ENCODE measurements around the gene KCNIP1.
A peak's percentile ranks its signal among the peaks of the same experiment; 100 is the strongest.

The KCNIP1 gene

DNA sequence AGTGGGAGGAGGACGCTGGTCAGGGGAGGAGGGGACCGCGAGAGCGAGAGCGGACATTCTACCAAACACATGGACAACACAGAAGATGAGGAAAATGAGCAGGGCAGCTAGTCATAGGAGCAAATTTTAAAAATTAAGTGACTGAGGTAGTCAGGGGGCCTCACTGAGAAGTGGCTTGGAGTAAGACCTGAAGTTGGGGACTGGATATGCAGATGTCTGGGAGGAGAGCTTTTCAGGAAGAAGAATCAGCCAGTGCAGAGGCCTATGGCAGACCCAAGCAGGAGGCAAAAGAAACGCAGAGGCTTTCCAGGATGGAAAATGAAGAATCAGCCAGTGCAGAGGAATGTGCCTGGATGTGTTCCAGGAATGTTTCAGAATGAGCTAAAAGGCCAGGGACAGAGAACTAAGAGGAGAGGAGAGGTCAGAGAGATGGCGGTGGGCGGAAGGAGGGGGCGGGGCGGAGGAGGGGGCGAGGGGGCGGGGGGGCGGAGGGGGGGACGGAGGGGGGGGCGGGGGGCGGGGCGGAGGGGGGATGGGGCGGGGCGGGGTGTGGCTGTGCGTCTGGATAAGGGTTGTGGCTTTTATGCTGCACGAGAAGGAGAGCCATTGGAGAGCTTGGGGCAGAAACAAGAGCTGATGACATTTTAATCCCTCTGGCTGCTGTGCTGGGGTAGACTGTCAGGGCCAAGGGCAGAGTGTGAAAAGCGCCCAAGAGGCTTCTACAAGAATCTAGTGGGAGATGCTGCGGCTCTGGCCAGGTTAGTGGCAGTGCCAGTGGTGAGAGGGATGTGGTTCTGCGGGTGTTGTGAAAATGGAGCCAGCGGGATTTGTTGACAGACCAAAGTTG, 129.6 kb downstream of the KCNIP1 start:
- no peak overlapping the region for H2AK5ac ChIP-seq (ENCODE audit: low read length, severe bottlenecking)
- H3K27me3 ChIP-seq (ENCODE audit: control insufficient read depth in 1 of 2, insufficient read depth in 1 of 2, low read length in 2 of 2) = peaks cover 0 to 49% of the 10 kb centered on the region in 2 experiments
- H2BK120ac ChIP-seq (ENCODE audit: low read depth, low read length) = no peak overlapping the region
- peak overlapping the region in 1 of 2 experiments; percentile 21 for H3K4me3 ChIP-seq (ENCODE audit: insufficient read depth in 1 of 2, low read depth in 1 of 2, low read length in 2 of 2)
- peak overlapping the region; percentile 39 to 79 for H3K18ac ChIP-seq (ENCODE audit: low read depth in 1 of 2, low read length in 2 of 2)
- DNase-seq = peak; percentile 90
- H3K4ac ChIP-seq (ENCODE audit: low read depth in 1 of 2, low read length in 2 of 2) = peak overlapping the region in 1 of 2 experiments; percentile 37
- peak overlapping the region; percentile 46 for H3K9ac ChIP-seq (ENCODE audit: low read length)
- no peak overlapping the region for H3K14ac ChIP-seq (ENCODE audit: low read length in 2 of 2)
- H2BK5ac ChIP-seq (ENCODE audit: low read depth, low read length, poor library complexity, severe bottlenecking) = no peak overlapping the region
- no peak overlapping the region for H3K23ac ChIP-seq (ENCODE audit: low read length in 2 of 2)
- H3K4me1 ChIP-seq (ENCODE audit: control insufficient read depth, insufficient read depth, low read depth, low read length) = peaks cover 23% of the 10 kb centered on the region
- peaks cover 3% of the 10 kb centered on the region for H3K79me1 ChIP-seq (replicated peaks; ENCODE audit: low read length, poor library complexity, severe bottlenecking)
- peak overlapping the region; percentile 69 for H2BK15ac ChIP-seq (ENCODE audit: low read depth, poor library complexity, severe bottlenecking)
- no peak overlapping the region for H4K91ac ChIP-seq (ENCODE audit: low read length)
- H3K36me3 ChIP-seq (ENCODE audit: control insufficient read depth in 1 of 2, insufficient read depth in 2 of 2, low read depth in 1 of 2, low read length in 2 of 2) = peaks cover 0 to 9% of the 10 kb centered on the region in 2 experiments
- no peak overlapping the region for H4K8ac ChIP-seq (ENCODE audit: low read length)
- H2AFZ ChIP-seq (ENCODE audit: low read depth, low read length) = peak overlapping the region; percentile 34
- peak overlapping the region; percentile 62 for H3K4me2 ChIP-seq (ENCODE audit: low read length, poor library complexity, severe bottlenecking)
- peak overlapping the region in 1 of 2 experiments; percentile 33 for H2BK12ac ChIP-seq (ENCODE audit: low read length in 2 of 2)
- H3K9me3 ChIP-seq (ENCODE audit: control insufficient read depth, low read length) = no peaks in the 10 kb centered on the region
- 16% methylated on average over 8 of the region's 25 CpGs for WGBS
- peak overlapping the region; percentile 82 for H3K27ac ChIP-seq (ENCODE audit: low read length, poor library complexity, severe bottlenecking)

DNA sequence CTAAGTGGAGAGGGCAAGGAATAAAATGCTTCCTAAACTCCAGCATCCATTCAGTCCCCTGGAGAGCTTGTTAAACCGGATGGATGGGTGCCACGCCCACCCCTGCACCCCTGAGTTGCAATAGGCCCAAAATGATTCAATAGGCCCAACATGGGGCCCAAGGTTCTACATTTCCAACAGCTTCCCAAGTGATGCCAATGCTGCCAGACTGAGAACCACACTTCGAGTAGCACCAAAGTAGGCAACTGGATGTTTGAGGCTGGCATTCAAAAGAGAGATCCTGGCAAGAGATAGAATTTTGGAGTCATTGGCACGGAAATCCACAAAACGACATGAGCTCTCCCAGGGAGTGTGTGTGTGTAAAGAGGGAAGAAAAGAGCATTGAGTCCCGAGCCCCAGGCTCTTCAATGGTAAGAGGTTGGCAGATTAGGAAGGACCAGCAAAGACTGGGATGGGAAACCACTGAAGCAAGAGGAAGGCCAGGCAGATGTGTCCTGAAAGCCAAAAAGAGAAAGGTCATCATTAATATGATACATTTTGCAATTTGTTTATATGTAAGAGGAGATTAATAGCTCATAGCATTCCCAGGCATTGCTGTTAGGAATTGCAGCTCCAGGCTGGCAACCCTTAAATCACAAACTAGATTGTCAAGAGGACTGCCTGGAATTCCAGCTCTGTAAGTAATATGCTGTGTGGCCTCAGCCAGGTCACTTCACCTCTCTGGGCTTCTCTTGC, 130.6 kb downstream of the KCNIP1 start:
- Histone ChIP-seq H3K4me1 (ENCODE audit: control insufficient read depth, insufficient read depth, low read depth, low read length) (peaks cover 24% of the 10 kb centered on the region), H4K91ac (ENCODE audit: low read length) (no peak overlapping the region)
- DNase-seq = no peak

DNA sequence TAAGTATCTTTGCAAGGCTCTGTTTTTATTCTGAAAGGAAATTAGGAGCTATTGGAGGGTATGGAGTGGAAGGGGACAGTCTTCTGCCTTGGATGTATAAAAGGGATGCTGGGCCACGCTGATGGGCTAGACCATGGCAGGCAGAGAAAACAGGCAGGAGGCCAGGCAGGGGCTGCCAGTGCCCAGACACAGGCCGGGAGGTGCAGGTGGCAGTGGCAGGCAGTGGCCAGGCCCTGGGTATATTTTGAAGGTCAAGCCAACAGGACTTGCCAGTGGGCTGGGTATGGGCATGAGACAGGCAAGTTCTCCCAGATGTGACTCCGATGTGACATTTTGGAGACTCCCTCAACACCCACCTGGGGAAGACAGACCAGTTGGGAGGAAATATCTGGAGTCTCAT, 131.9 kb downstream of the KCNIP1 start:
- Histone ChIP-seq H4K91ac (ENCODE audit: low read length) (no peak overlapping the region), H3K18ac (ENCODE audit: low read depth in 1 of 2, low read length in 2 of 2) (no peak overlapping the region), H2BK12ac (ENCODE audit: low read length in 2 of 2) (no peak overlapping the region), H3K4me2 (ENCODE audit: low read length, poor library complexity, severe bottlenecking) (no peak overlapping the region), H3K4me1 (ENCODE audit: control insufficient read depth, insufficient read depth, low read depth, low read length) (peaks cover 24% of the 10 kb centered on the region), H3K79me1 (replicated peaks; ENCODE audit: low read length, poor library complexity, severe bottlenecking) (no peaks in the 10 kb centered on the region), H3K36me3 (ENCODE audit: control insufficient read depth in 1 of 2, insufficient read depth in 2 of 2, low read depth in 1 of 2, low read length in 2 of 2) (no peaks in the 10 kb centered on the region), H3K9ac (ENCODE audit: low read length) (no peak overlapping the region), H4K8ac (ENCODE audit: low read length) (no peak overlapping the region), H3K4ac (ENCODE audit: low read depth in 1 of 2, low read length in 2 of 2) (no peak overlapping the region), H3K23ac (ENCODE audit: low read length in 2 of 2) (no peak overlapping the region), H3K4me3 (ENCODE audit: insufficient read depth in 1 of 2, low read depth in 1 of 2, low read length in 2 of 2) (no peak overlapping the region), H2AK5ac (ENCODE audit: low read length, severe bottlenecking) (no peak overlapping the region), H2BK5ac (ENCODE audit: low read depth, low read length, poor library complexity, severe bottlenecking) (no peak overlapping the region), H2AFZ (ENCODE audit: low read depth, low read length) (no peak overlapping the region), H3K9me3 (ENCODE audit: control insufficient read depth, low read length) (no peaks in the 10 kb centered on the region), H2BK15ac (ENCODE audit: low read depth, poor library complexity, severe bottlenecking) (no peak overlapping the region), H3K27me3 (ENCODE audit: control insufficient read depth in 1 of 2, insufficient read depth in 1 of 2, low read length in 2 of 2) (peaks cover 0 to 44% of the 10 kb centered on the region in 2 experiments), H2BK120ac (ENCODE audit: low read depth, low read length) (no peak overlapping the region), H3K27ac (ENCODE audit: low read length, poor library complexity, severe bottlenecking) (no peak overlapping the region), H3K14ac (ENCODE audit: low read length in 2 of 2) (no peak overlapping the region)
- WGBS = 97% methylated on average over 2 of the region's 3 CpGs
- DNase-seq = no peak

More for the DNA sequence above, 130.6 kb downstream of the KCNIP1 start:
- Histone ChIP-seq H3K79me1 (replicated peaks; ENCODE audit: low read length, poor library complexity, severe bottlenecking) (peaks cover 1% of the 10 kb centered on the region), H3K18ac (ENCODE audit: low read depth in 1 of 2, low read length in 2 of 2) (no peak overlapping the region), H3K27me3 (ENCODE audit: control insufficient read depth in 1 of 2, insufficient read depth in 1 of 2, low read length in 2 of 2) (peaks cover 0 to 43% of the 10 kb centered on the region in 2 experiments), H3K36me3 (ENCODE audit: control insufficient read depth in 1 of 2, insufficient read depth in 2 of 2, low read depth in 1 of 2, low read length in 2 of 2) (no peaks in the 10 kb centered on the region), H3K4me2 (ENCODE audit: low read length, poor library complexity, severe bottlenecking) (no peak overlapping the region), H4K8ac (ENCODE audit: low read length) (no peak overlapping the region), H2AK5ac (ENCODE audit: low read length, severe bottlenecking) (no peak overlapping the region), H3K23ac (ENCODE audit: low read length in 2 of 2) (no peak overlapping the region), H3K14ac (ENCODE audit: low read length in 2 of 2) (no peak overlapping the region), H2BK15ac (ENCODE audit: low read depth, poor library complexity, severe bottlenecking) (no peak overlapping the region), H3K4ac (ENCODE audit: low read depth in 1 of 2, low read length in 2 of 2) (no peak overlapping the region), H3K9me3 (ENCODE audit: control insufficient read depth, low read length) (no peaks in the 10 kb centered on the region), H2BK120ac (ENCODE audit: low read depth, low read length) (no peak overlapping the region), H3K4me3 (ENCODE audit: insufficient read depth in 1 of 2, low read depth in 1 of 2, low read length in 2 of 2) (no peak overlapping the region), H2BK5ac (ENCODE audit: low read depth, low read length, poor library complexity, severe bottlenecking) (no peak overlapping the region), H2BK12ac (ENCODE audit: low read length in 2 of 2) (no peak overlapping the region), H3K27ac (ENCODE audit: low read length, poor library complexity, severe bottlenecking) (no peak overlapping the region), H2AFZ (ENCODE audit: low read depth, low read length) (no peak overlapping the region), H3K9ac (ENCODE audit: low read length) (no peak overlapping the region)
- WGBS = 80% methylated on average over 6 of the region's 6 CpGs

DNA sequence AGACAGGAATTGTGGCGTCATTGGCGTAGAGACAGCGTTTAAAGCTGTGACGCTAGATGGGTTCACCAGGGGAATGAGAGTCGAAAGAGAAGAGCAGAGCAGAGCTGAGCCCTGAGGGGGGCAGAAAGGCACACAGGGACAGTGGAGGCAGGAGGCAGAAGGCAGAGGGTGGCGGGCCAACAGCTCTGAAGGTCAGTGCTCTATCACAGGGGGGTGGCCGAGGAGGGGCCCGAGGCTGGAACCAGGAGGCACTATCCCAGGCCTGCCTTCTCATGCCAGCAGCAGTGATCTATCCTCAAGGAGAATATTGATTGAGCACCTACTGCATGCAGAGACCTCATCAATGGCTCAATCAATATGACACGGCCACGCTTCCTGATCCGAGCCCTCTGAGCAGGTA, 132.4 kb downstream of the KCNIP1 start:
- Histone ChIP-seq H3K36me3 (ENCODE audit: control insufficient read depth in 1 of 2, insufficient read depth in 2 of 2, low read depth in 1 of 2, low read length in 2 of 2) (peaks cover 0 to under 1% of the 10 kb centered on the region in 2 experiments), H3K27ac (ENCODE audit: low read length, poor library complexity, severe bottlenecking) (no peak overlapping the region), H3K4me3 (ENCODE audit: insufficient read depth in 1 of 2, low read depth in 1 of 2, low read length in 2 of 2) (no peak overlapping the region)

More for the DNA sequence above, 132.4 kb downstream of the KCNIP1 start:
- Histone ChIP-seq H3K27me3 (ENCODE audit: control insufficient read depth in 1 of 2, insufficient read depth in 1 of 2, low read length in 2 of 2) (peaks cover 0 to 43% of the 10 kb centered on the region in 2 experiments), H2BK120ac (ENCODE audit: low read depth, low read length) (no peak overlapping the region), H3K4me2 (ENCODE audit: low read length, poor library complexity, severe bottlenecking) (no peak overlapping the region), H3K4ac (ENCODE audit: low read depth in 1 of 2, low read length in 2 of 2) (no peak overlapping the region), H2AK5ac (ENCODE audit: low read length, severe bottlenecking) (no peak overlapping the region), H3K4me1 (ENCODE audit: control insufficient read depth, insufficient read depth, low read depth, low read length) (peaks cover 22% of the 10 kb centered on the region), H4K8ac (ENCODE audit: low read length) (no peak overlapping the region), H4K91ac (ENCODE audit: low read length) (no peak overlapping the region), H3K79me1 (replicated peaks; ENCODE audit: low read length, poor library complexity, severe bottlenecking) (no peaks in the 10 kb centered on the region), H2BK15ac (ENCODE audit: low read depth, poor library complexity, severe bottlenecking) (no peak overlapping the region), H3K9me3 (ENCODE audit: control insufficient read depth, low read length) (no peaks in the 10 kb centered on the region), H3K9ac (ENCODE audit: low read length) (no peak overlapping the region), H3K23ac (ENCODE audit: low read length in 2 of 2) (no peak overlapping the region), H3K14ac (ENCODE audit: low read length in 2 of 2) (no peak overlapping the region), H2AFZ (ENCODE audit: low read depth, low read length) (no peak overlapping the region), H2BK12ac (ENCODE audit: low read length in 2 of 2) (no peak overlapping the region), H2BK5ac (ENCODE audit: low read depth, low read length, poor library complexity, severe bottlenecking) (no peak overlapping the region), H3K18ac (ENCODE audit: low read depth in 1 of 2, low read length in 2 of 2) (no peak overlapping the region)
- DNase-seq = no peak
- WGBS = 94% methylated on average over 11 of the region's 11 CpGs
